Neural crest cell (in vitro differentiated cells): Measurements from ENCODE around the gene PARVB. TPM values are rescaled to one million over a fixed set of nuclear protein-coding genes. Genes with fewer than 3 reads are reported as not detected.

Source experiments
- DNase-seq: peaks from one replicate; pipeline ENCODE4 v3.0.0; 2021; ENCODE audit warnings: low read depth, mixed read lengths, low spot score
- H3K27ac Mint-ChIP-seq: one replicate; pipeline ENCODE4 v1.8.0; 2021; ENCODE audit warnings: mild to moderate bottlenecking, mixed read lengths; ENCODE audit not compliant: unreplicated experiment
- H3K27me3 Mint-ChIP-seq: 2 replicates; pipeline ENCODE4 v1.8.0; 2021; ENCODE audit warnings: low read depth, mild to moderate bottlenecking, mixed read lengths
- H3K36me3 Mint-ChIP-seq: 2 replicates; pipeline ENCODE4 v1.8.0; 2021; ENCODE audit warnings: low read depth, mild to moderate bottlenecking, mixed read lengths
- H3K4me1 Mint-ChIP-seq: 2 replicates; pipeline ENCODE4 v1.8.0; 2021; ENCODE audit warnings: mixed read lengths
- H3K4me3 Mint-ChIP-seq: one replicate; pipeline ENCODE4 v1.8.0; 2021; ENCODE audit warnings: mild to moderate bottlenecking, mixed read lengths
- H3K9me3 Mint-ChIP-seq: 2 replicates; pipeline ENCODE4 v1.8.0; 2021; ENCODE audit warnings: mixed read lengths
- total RNA-seq: library from RNA; stranded (reverse); gene quantifications from 2 replicates; pipeline ENCODE4 v1.2.1, GENCODE V29; 2021
- TF ChIP-seq, protein P1 (sequence below): fragments of 200-600 bp; sonication (generic); conservative IDR thresholded peaks from 2 replicates; pipeline ENCODE4 v1.5.0; 2021; ENCODE audit warnings: antibody characterized with exemption, mild to moderate bottlenecking

Gene PARVB
- total RNA-seq, 1 donor from 2014 or later, result 21.8 TPM

DNA sequence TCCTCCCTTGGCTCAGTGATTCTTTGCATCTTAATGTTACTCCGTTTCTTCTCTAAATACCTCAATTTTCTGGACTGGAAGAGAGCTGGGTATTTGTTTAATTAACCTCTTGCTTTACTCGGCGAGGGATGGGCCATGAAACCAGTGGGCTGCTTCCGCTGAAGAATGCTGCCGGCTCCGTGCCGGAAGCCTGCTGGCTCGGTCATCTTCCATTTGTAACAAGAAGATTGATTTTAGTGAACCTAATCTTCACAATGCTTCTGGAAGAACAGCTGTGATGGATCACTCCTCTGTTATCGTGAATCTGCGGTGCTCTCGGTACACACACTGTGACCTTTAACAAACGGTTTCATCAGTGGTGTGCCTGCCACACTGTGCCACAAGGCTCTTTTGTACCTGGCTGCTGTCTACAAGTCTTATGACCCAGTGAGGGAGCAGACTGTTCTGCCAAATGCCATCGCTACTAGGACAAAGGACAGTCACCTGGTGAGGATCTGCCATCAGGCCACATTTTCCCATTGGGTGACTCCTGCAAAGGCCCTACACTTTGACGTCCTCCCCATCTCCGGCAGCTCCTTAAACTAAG is 25.3 kb upstream of the PARVB start:
- TF ChIP-seq, protein P1, sequence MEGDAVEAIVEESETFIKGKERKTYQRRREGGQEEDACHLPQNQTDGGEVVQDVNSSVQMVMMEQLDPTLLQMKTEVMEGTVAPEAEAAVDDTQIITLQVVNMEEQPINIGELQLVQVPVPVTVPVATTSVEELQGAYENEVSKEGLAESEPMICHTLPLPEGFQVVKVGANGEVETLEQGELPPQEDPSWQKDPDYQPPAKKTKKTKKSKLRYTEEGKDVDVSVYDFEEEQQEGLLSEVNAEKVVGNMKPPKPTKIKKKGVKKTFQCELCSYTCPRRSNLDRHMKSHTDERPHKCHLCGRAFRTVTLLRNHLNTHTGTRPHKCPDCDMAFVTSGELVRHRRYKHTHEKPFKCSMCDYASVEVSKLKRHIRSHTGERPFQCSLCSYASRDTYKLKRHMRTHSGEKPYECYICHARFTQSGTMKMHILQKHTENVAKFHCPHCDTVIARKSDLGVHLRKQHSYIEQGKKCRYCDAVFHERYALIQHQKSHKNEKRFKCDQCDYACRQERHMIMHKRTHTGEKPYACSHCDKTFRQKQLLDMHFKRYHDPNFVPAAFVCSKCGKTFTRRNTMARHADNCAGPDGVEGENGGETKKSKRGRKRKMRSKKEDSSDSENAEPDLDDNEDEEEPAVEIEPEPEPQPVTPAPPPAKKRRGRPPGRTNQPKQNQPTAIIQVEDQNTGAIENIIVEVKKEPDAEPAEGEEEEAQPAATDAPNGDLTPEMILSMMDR, result no peak
- no peak for DNase-seq
- no peaks in the 10 kb centered on the region for H3K27me3 Mint-ChIP-seq
- no peaks in the 10 kb centered on the region for H3K9me3 Mint-ChIP-seq
- no peak overlapping the region for H3K27ac Mint-ChIP-seq
- H3K36me3 Mint-ChIP-seq, result peaks cover 13% of the 10 kb centered on the region
- peaks cover 2% of the 10 kb centered on the region for H3K4me1 Mint-ChIP-seq
- H3K4me3 Mint-ChIP-seq, result no peak overlapping the region

DNA sequence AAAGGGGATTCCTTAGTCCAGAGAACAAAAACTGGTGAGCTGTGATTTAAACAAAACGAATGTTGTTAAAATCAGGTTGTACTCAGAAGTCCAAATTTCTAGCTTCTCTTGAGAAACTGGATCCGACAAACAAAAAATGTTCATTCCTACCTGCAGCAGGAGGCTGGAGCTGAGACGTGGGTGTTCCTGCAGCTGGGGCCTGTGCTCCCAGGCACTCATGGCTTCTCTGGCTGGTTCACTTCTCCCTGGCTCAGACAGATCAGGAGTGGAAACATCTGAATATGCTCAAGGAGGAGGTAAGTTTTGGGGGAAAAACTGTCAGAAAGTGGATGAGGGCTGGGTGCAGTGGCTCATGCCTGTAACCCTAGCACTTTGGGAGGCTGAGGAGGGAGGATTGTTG is 24.7 kb upstream of the PARVB start:
- TF ChIP-seq, protein P1, result no peak
- no peak for DNase-seq
- Mint-ChIP-seq H3K4me3 (no peak overlapping the region), H3K27me3 (no peaks in the 10 kb centered on the region), H3K36me3 (peaks cover 13% of the 10 kb centered on the region), H3K4me1 (peaks cover 4% of the 10 kb centered on the region), H3K27ac (peak overlapping the region; percentile 84), H3K9me3 (no peaks in the 10 kb centered on the region)

DNA sequence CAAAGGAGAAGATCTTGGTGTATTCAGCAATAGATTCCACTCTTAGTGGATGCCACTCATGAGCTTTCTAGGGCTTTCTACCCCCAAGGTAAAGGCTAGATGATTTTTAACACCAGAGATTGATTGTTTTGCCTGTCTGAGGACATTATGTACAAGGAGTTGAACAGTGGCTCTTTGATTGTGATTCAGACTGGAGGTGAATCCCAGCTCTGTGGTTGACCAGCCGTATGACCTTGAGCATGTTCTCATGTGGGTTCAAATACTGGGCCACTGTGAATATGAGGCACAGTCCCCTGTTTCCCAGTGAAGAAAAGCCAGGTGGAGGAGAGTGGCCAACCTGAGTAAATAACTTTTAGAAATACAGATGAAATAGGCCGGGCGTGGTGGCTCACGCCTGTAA is 24.0 kb upstream of the PARVB start:
- Mint-ChIP-seq H3K4me1 (peaks cover 4% of the 10 kb centered on the region), H3K27ac (no peak overlapping the region), H3K27me3 (no peaks in the 10 kb centered on the region), H3K36me3 (peaks cover 13% of the 10 kb centered on the region), H3K9me3 (no peaks in the 10 kb centered on the region), H3K4me3 (no peak overlapping the region)
- TF ChIP-seq, protein P1, result no peak
- no peak for DNase-seq

DNA sequence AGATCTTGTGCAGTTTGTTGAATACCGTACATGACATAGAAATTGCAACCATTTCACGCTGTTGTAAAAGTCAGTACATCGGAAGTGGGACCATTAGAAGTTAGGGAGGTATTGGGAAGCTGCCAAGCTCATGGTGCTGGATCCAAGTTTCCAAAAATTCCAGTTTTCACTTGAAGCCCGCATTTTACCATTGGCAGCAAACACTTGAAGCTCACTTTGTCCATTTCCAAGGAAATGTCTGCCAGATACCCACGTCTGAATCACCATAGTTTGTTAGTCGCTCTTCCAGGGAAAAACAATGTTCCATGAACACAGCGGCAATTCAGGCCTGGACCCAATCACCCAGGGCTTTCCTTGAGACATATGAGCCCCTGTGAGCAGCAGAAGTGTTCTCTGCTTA is 22.6 kb upstream of the PARVB start:
- H3K9me3 Mint-ChIP-seq, result no peaks in the 10 kb centered on the region
- no peak overlapping the region for H3K27ac Mint-ChIP-seq
- peaks cover 4% of the 10 kb centered on the region for H3K4me1 Mint-ChIP-seq
- no peaks in the 10 kb centered on the region for H3K27me3 Mint-ChIP-seq
- H3K4me3 Mint-ChIP-seq, result no peak overlapping the region
- TF ChIP-seq, protein P1, result no peak
- DNase-seq, result no peak
- H3K36me3 Mint-ChIP-seq, result peaks cover 13% of the 10 kb centered on the region

DNA sequence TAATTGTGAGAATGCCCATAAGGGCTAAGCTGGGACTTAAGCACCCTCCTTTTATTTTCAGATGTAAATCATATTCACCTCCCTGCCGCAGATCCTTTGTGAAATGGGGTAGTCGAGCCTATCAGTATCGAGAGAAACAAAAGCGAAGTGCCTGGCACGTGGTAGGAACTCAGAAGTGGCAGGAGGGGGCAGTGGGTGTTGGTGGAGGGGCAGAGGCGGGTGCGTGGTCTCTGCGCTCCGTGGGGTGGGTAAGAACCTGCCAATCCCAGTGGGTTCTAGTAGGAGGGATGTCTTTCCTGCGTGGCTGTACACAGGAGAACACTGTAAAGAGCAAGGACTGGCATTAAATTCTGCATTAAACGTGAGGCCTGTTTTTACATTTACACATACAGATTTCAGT is 21.8 kb upstream of the PARVB start:
- Mint-ChIP-seq H3K4me1 (peaks cover 4% of the 10 kb centered on the region), H3K4me3 (no peak overlapping the region), H3K36me3 (peaks cover 13% of the 10 kb centered on the region), H3K9me3 (no peaks in the 10 kb centered on the region), H3K27me3 (no peaks in the 10 kb centered on the region), H3K27ac (no peak overlapping the region)
- DNase-seq, result no peak
- TF ChIP-seq, protein P1, result no peak

- no peaks in the 10 kb centered on the region for H3K27me3 Mint-ChIP-seq
Observed at GRCh38 chr22:44002997-44003396, 21.1 kb upstream of the PARVB start.

More at GRCh38 chr22:44002997-44003396, 21.1 kb upstream of the PARVB start:
- no peaks in the 10 kb centered on the region for H3K9me3 Mint-ChIP-seq
- no peak overlapping the region for H3K4me3 Mint-ChIP-seq
- TF ChIP-seq, protein P1, result no peak
- peaks cover 4% of the 10 kb centered on the region for H3K4me1 Mint-ChIP-seq
- DNase-seq, result no peak
- H3K36me3 Mint-ChIP-seq, result peaks cover 11% of the 10 kb centered on the region
- H3K27ac Mint-ChIP-seq, result no peak overlapping the region
